HEK293 (cell line): ENCODE results near the gene INHBA.

ENCODE experiments used
- CTCF ChIA-PET: fragments of 350-600 bp; formaldehyde crosslinking; extraction: SDS; loops from one replicate; lab custom pipeline; 2021; ENCODE audit warnings: antibody characterized with exemption; lab: Yijun Ruan, JAX
- POLR2A ChIA-PET: fragments of 300-600 bp; formaldehyde crosslinking; extraction: SDS; loops from one replicate; lab custom pipeline; 2020; ENCODE audit warnings: antibody characterized with exemption, inconsistent platforms; lab: Yijun Ruan, JAX
- H3K27ac ChIP-seq: fragments of 200-500 bp; sonication (Bioruptor generic); 2 replicates; pipeline ENCODE4 v1.5.1; 2014; ENCODE audit warnings: low read depth, low read length, control low read depth, inconsistent platforms; ENCODE audit errors: extremely low read depth
- H3K36me3 ChIP-seq, 2 experiments: fragments of 200-500 bp in 1 of 2; sonication (Bioruptor generic) in 1 of 2; 1 replicate in 1 of 2; 2 replicates in 1 of 2; pipeline ENCODE4 v1.5.1; 2014 to 2017; ENCODE audit warnings: inconsistent platforms in 2 of 2, low read length in 2 of 2; ENCODE audit not compliant: control insufficient read depth in 2 of 2, insufficient read depth in 1 of 2
- H3K4me1 ChIP-seq: fragments of 200-500 bp; sonication (Bioruptor generic); 2 replicates; pipeline ENCODE4 v1.5.1; 2014; ENCODE audit warnings: mild to moderate bottlenecking, low read length, inconsistent platforms; ENCODE audit not compliant: control insufficient read depth, insufficient read depth
- H3K4me3 ChIP-seq: 2 replicates; pipeline ENCODE4 v1.5.1; 2011; ENCODE audit warnings: low read depth, mild to moderate bottlenecking, control low read depth, low read length, moderate library complexity
- H3K9me3 ChIP-seq: fragments of 200-500 bp; sonication (Bioruptor generic); 2 replicates; pipeline ENCODE4 v1.5.1; 2014; ENCODE audit warnings: low read depth, low read length, inconsistent platforms; ENCODE audit not compliant: control insufficient read depth, insufficient read depth
- GLI2 ChIP-seq: fragments of 450-650 bp; formaldehyde crosslinking; IDR thresholded peaks from 2 replicates; pipeline ENCODE4; 2017; ENCODE audit warnings: missing biosample characterization, missing genetic modification characterization, low read depth, borderline replicate concordance
- MZF1 ChIP-seq: fragments of 450-650 bp; formaldehyde crosslinking; IDR thresholded peaks from 2 replicates; pipeline ENCODE4 v1.5.1; 2017; ENCODE audit warnings: missing biosample characterization, missing genetic modification characterization, borderline replicate concordance
- OVOL3 ChIP-seq: fragments of 450-650 bp; formaldehyde crosslinking; IDR thresholded peaks from 2 replicates; pipeline ENCODE4 v1.5.1; 2016; ENCODE audit warnings: missing biosample characterization, missing genetic modification characterization
- SALL2 ChIP-seq: fragments of 450-650 bp; formaldehyde crosslinking; IDR thresholded peaks from 2 replicates; pipeline ENCODE4 v1.5.0; 2017; ENCODE audit warnings: missing biosample characterization, mild to moderate bottlenecking, missing genetic modification characterization, borderline replicate concordance
- YY2 ChIP-seq: fragments of 450-650 bp; formaldehyde crosslinking; IDR thresholded peaks from 2 replicates; pipeline ENCODE4 v1.5.1; 2016; ENCODE audit warnings: missing biosample characterization, missing genetic modification characterization
- ZBTB11 ChIP-seq: fragments of 450-650 bp; formaldehyde crosslinking; conservative IDR thresholded peaks from 2 replicates; pipeline ENCODE4 v1.5.1; 2016; ENCODE audit warnings: low read depth, missing biosample characterization, missing genetic modification characterization
- ZBTB49 ChIP-seq: fragments of 450-650 bp; formaldehyde crosslinking; IDR thresholded peaks from 2 replicates; pipeline ENCODE4 v1.5.1; 2016; ENCODE audit warnings: missing biosample characterization, missing genetic modification characterization, low read depth
- ZNF121 ChIP-seq: fragments of 450-650 bp; formaldehyde crosslinking; IDR thresholded peaks from 2 replicates; pipeline ENCODE4 v1.5.1; 2016; ENCODE audit warnings: missing biosample characterization, missing genetic modification characterization
- ZNF140 ChIP-seq: fragments of 450-650 bp; formaldehyde crosslinking; IDR thresholded peaks from 2 replicates; pipeline ENCODE4 v1.5.1; 2016; ENCODE audit warnings: missing biosample characterization, missing genetic modification characterization
- ZNF146 ChIP-seq: fragments of 450-650 bp; formaldehyde crosslinking; IDR thresholded peaks from 2 replicates; pipeline ENCODE4 v1.5.1; 2016; ENCODE audit warnings: missing biosample characterization, missing genetic modification characterization
- ZNF19 ChIP-seq: fragments of 450-650 bp; formaldehyde crosslinking; IDR thresholded peaks from 2 replicates; pipeline ENCODE4; 2016; ENCODE audit warnings: missing biosample characterization, missing genetic modification characterization, low read depth
- ZNF274 ChIP-seq, 2 experiments: fragments of 200-500 bp in 1 of 2; fragments of 450-650 bp in 1 of 2; sonication (Bioruptor generic) in 1 of 2; formaldehyde crosslinking in 1 of 2; IDR thresholded peaks; 2 replicates each; pipeline versions ENCODE4 v1.5.1 to v1.6.1; 2014 to 2016; ENCODE audit warnings: borderline replicate concordance in 1 of 2, inconsistent platforms in 1 of 2, low read length in 1 of 2, missing biosample characterization in 1 of 2, missing genetic modification characterization in 1 of 2
- ZNF292 ChIP-seq: fragments of 450-650 bp; formaldehyde crosslinking; IDR thresholded peaks from 2 replicates; pipeline ENCODE4 v1.5.1; 2016; ENCODE audit warnings: low read depth, missing biosample characterization, missing genetic modification characterization, borderline replicate concordance
- ZNF311 ChIP-seq: fragments of 450-650 bp; formaldehyde crosslinking; IDR thresholded peaks from 2 replicates; pipeline ENCODE4 v1.5.1; 2017; ENCODE audit warnings: missing biosample characterization, missing genetic modification characterization, borderline replicate concordance
- ZNF335 ChIP-seq: fragments of 450-650 bp; formaldehyde crosslinking; conservative IDR thresholded peaks from 2 replicates; pipeline ENCODE4 v1.5.1; 2016; ENCODE audit warnings: missing biosample characterization, missing genetic modification characterization
- ZNF350 ChIP-seq: fragments of 450-650 bp; formaldehyde crosslinking; IDR thresholded peaks from 2 replicates; pipeline ENCODE4 v1.5.0; 2017; ENCODE audit warnings: missing biosample characterization, mild to moderate bottlenecking, missing genetic modification characterization
- ZNF416 ChIP-seq: fragments of 450-650 bp; formaldehyde crosslinking; IDR thresholded peaks from 2 replicates; pipeline ENCODE4 v1.5.1; 2016; ENCODE audit warnings: missing biosample characterization, missing genetic modification characterization
- ZNF423 ChIP-seq: fragments of 450-650 bp; formaldehyde crosslinking; IDR thresholded peaks from 2 replicates; pipeline ENCODE4 v1.5.1; 2016; ENCODE audit warnings: missing biosample characterization, missing genetic modification characterization
- ZNF558 ChIP-seq: fragments of 450-650 bp; formaldehyde crosslinking; IDR thresholded peaks from 2 replicates; pipeline ENCODE4 v1.5.1; 2016; ENCODE audit warnings: missing biosample characterization, missing genetic modification characterization
- ZNF561 ChIP-seq: fragments of 450-650 bp; IDR thresholded peaks from 2 replicates; pipeline ENCODE4 v1.5.1; 2018; ENCODE audit warnings: missing biosample characterization, missing genetic modification characterization, borderline replicate concordance
- ZNF600 ChIP-seq: fragments of 450-650 bp; formaldehyde crosslinking; IDR thresholded peaks from 2 replicates; pipeline ENCODE4 v1.5.1; 2016; ENCODE audit warnings: missing biosample characterization, missing genetic modification characterization
- ZNF654 ChIP-seq: fragments of 450-650 bp; formaldehyde crosslinking; IDR thresholded peaks from 2 replicates; pipeline ENCODE4 v1.5.1; 2016; ENCODE audit warnings: low read depth, missing biosample characterization, missing genetic modification characterization
- ZNF660 ChIP-seq: fragments of 450-650 bp; IDR thresholded peaks from 2 replicates; pipeline ENCODE4 v1.5.1; 2018; ENCODE audit warnings: missing biosample characterization, mild to moderate bottlenecking, missing genetic modification characterization
- ZNF664 ChIP-seq: fragments of 450-650 bp; formaldehyde crosslinking; IDR thresholded peaks from 2 replicates; pipeline ENCODE4 v1.5.1; 2016; ENCODE audit warnings: missing biosample characterization, missing genetic modification characterization
- ZNF692 ChIP-seq: fragments of 450-650 bp; formaldehyde crosslinking; IDR thresholded peaks from 2 replicates; pipeline ENCODE4 v1.5.1; 2016; ENCODE audit warnings: missing biosample characterization, missing genetic modification characterization
- ZNF76 ChIP-seq: fragments of 450-650 bp; formaldehyde crosslinking; IDR thresholded peaks from 2 replicates; pipeline ENCODE4; 2016; ENCODE audit warnings: low read depth, missing biosample characterization, missing genetic modification characterization, borderline replicate concordance
- ZNF768 ChIP-seq: fragments of 450-650 bp; formaldehyde crosslinking; IDR thresholded peaks from 2 replicates; pipeline ENCODE4 v1.5.1; 2018; ENCODE audit warnings: missing biosample characterization, mild to moderate bottlenecking, missing genetic modification characterization
- ZNF791 ChIP-seq: fragments of 450-650 bp; formaldehyde crosslinking; IDR thresholded peaks from 2 replicates; pipeline ENCODE4 v1.5.1; 2016; ENCODE audit warnings: missing biosample characterization, missing genetic modification characterization

The INHBA gene

GRCh38 chr7:41682422-41682821, 20.5 kb downstream of the INHBA start:
- H3K36me3 ChIP-seq, result no peaks in the 10 kb centered on the region
- no peaks in the 10 kb centered on the region for H3K9me3 ChIP-seq
- H3K4me1 ChIP-seq, result no peaks in the 10 kb centered on the region
- no peak overlapping the region for H3K4me3 ChIP-seq
- no peak overlapping the region for H3K27ac ChIP-seq
- TF ChIP-seq ZNF76, result no peak
- no peak for TF ChIP-seq ZBTB49 (tag by site-specific recombination)
- no peak for TF ChIP-seq ZNF292 (tag by site-specific recombination)
- TF ChIP-seq ZNF416 (tag by site-specific recombination), result no peak
- TF ChIP-seq ZNF274 (IDR thresholded peaks at IDR 0.05; ENCODE audit: low read length), result no peak
- TF ChIP-seq ZNF274 (tag by site-specific recombination; IDR thresholded peaks at IDR 0.05; ENCODE audit: borderline replicate concordance), result no peak
- TF ChIP-seq ZNF561 (tag by site-specific recombination), result no peak
- TF ChIP-seq ZNF311, result no peak
- no peak for TF ChIP-seq GLI2
- TF ChIP-seq ZNF654, result no peak
- no peak for TF ChIP-seq ZNF140 (tag by site-specific recombination)
- TF ChIP-seq OVOL3, result no peak
- TF ChIP-seq ZNF660, result no peak
- no peak for TF ChIP-seq ZNF692 (tag by site-specific recombination)
- no peak for TF ChIP-seq YY2 (tag by site-specific recombination)
- TF ChIP-seq ZNF335 (tag by site-specific recombination), result no peak
- no peak for TF ChIP-seq ZNF600 (tag by site-specific recombination)
- TF ChIP-seq ZNF558 (tag by site-specific recombination), result no peak
- TF ChIP-seq ZNF121, result no peak
- TF ChIP-seq MZF1, result no peak
- TF ChIP-seq, all 188 proteins: peak for 0
- CTCF ChIA-PET, result interaction anchor here (1.3 kb wide), 1 partner anchor 11 kb away, joined by 4 read pairs; no protein-coding TSS in a partner anchor
- POLR2A ChIA-PET, result no interaction called here

- no peaks in the 10 kb centered on the region for H3K4me1 ChIP-seq
- no peak overlapping the region for H3K27ac ChIP-seq
- H3K9me3 ChIP-seq, result no peaks in the 10 kb centered on the region
- ChIA-PET CTCF (no interaction called here), POLR2A (no interaction called here)
- H3K4me3 ChIP-seq, result no peak overlapping the region
- TF ChIP-seq ZBTB11, result no peak
- no peak for TF ChIP-seq ZNF664 (tag by site-specific recombination)
- no peak for TF ChIP-seq ZNF350
- no peak for TF ChIP-seq SALL2 (tag by site-specific recombination)
- TF ChIP-seq ZNF19 (tag by site-specific recombination), result no peak
- no peak for TF ChIP-seq MZF1
- no peak for TF ChIP-seq ZNF423 (tag by site-specific recombination)
- no peak for TF ChIP-seq ZNF146
- no peak for TF ChIP-seq ZNF768 (tag by site-specific recombination)
- no peak for TF ChIP-seq ZNF791 (tag by site-specific recombination)
- H3K36me3 ChIP-seq, result no peaks in the 10 kb centered on the region
These were observed 23.3 kb downstream of the INHBA start for GRCh38 chr7:41679566-41679965.
